AG09319 (cell line): ENCODE results near the gene PPIB.

Experiments
- DNase-seq: peaks from one replicate; pipeline ENCODE4 v3.0.0-alpha.2; 2010; ENCODE audit warnings: low read depth; ENCODE audit errors: extremely low read depth
- TF ChIP-seq, protein P1 (sequence below): IDR thresholded peaks from 2 replicates; pipeline ENCODE4 v1.5.1; 2011; ENCODE audit warnings: low read depth, mild to moderate bottlenecking, inconsistent platforms, low read length, moderate library complexity

PPIB gene

DNA sequence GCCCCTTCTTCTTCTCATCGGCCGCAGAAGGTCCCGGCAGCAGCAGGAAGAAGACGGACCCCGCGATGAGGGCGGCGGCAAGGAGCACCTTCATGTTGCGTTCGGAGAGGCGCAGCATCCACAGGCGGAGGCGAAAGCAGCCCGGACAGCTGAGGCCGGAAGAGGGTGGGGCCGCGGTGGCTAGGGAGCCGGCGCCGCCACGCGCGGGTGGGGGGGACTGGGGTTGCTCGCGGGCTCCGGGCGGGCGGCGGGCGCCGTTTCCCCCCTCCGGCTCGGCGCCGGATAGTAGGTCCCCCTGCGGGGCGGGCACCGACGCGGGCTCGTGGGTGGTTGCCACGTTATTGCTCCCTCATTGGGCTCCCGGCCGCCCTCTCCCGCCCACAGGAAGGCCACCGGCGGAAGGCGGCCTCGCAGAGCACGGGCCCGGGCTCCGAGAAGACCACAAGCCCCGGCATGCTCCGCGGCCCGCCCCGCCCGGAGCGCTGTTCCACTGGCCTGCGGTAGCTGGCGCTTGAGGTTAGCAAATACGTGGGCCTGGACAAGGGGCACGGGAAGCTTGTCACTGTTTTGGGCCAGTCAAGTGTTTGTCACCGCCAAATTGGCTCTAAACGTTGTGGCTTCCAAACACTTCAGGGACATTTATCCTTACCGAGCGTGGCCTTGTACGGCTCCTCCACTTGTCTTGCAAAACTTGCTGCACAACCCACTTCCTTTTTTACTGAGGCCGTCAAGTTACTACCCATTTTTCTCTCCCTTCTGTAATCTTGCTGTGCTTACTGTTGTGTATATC, at the start of gene PPIB:
TSS of gene PPIB (minus strand) at position 154 of the 790 bp plus-strand sequence. CDS start at position 118, 36 bp downstream.
- peak; percentile 96 for DNase-seq
- TF ChIP-seq, protein P1, sequence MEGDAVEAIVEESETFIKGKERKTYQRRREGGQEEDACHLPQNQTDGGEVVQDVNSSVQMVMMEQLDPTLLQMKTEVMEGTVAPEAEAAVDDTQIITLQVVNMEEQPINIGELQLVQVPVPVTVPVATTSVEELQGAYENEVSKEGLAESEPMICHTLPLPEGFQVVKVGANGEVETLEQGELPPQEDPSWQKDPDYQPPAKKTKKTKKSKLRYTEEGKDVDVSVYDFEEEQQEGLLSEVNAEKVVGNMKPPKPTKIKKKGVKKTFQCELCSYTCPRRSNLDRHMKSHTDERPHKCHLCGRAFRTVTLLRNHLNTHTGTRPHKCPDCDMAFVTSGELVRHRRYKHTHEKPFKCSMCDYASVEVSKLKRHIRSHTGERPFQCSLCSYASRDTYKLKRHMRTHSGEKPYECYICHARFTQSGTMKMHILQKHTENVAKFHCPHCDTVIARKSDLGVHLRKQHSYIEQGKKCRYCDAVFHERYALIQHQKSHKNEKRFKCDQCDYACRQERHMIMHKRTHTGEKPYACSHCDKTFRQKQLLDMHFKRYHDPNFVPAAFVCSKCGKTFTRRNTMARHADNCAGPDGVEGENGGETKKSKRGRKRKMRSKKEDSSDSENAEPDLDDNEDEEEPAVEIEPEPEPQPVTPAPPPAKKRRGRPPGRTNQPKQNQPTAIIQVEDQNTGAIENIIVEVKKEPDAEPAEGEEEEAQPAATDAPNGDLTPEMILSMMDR, result peak; percentile 53

DNA sequence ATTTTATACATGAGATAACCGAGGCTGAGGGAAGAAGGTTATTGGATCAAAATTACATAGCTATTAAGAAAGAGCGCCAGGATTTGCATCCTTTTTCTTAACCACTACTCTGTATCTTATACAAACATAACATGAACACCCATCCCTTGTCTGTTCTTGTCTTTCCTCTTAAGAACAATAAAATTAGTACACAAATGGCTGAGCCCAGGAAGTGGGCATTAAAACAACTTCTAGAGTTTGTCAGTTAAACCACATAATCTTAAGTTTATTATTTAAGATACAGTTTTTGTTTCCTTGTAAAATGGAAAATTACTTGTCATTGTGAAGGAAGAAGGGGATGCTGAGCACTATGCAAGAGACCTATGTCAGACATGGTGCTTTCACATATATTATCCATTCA, 48.9 kb upstream of the PPIB start:
- TF ChIP-seq, protein P1, result no peak

DNA sequence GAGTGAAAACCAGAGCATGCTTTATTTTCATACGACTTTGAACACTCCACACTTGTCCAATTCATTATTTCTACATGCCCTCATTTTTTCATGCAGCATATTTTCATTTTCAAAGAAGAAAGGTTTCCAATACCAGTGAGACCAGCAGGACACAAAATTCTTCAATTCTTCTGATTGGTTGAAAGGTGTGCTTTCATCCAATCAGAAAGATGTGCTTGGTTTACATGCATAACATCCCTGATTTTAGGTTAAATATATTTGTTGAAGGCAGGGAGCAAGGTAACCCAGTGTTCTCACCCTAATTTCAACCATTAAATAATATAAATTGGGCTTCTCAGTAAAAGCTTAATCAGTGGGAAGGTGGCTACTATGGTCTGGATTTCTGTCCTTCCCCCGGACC, 47.5 kb upstream of the PPIB start:
- TF ChIP-seq, protein P1, result no peak
- DNase-seq, result no peak

More for the DNA sequence above, 48.9 kb upstream of the PPIB start:
- DNase-seq, result no peak

DNA sequence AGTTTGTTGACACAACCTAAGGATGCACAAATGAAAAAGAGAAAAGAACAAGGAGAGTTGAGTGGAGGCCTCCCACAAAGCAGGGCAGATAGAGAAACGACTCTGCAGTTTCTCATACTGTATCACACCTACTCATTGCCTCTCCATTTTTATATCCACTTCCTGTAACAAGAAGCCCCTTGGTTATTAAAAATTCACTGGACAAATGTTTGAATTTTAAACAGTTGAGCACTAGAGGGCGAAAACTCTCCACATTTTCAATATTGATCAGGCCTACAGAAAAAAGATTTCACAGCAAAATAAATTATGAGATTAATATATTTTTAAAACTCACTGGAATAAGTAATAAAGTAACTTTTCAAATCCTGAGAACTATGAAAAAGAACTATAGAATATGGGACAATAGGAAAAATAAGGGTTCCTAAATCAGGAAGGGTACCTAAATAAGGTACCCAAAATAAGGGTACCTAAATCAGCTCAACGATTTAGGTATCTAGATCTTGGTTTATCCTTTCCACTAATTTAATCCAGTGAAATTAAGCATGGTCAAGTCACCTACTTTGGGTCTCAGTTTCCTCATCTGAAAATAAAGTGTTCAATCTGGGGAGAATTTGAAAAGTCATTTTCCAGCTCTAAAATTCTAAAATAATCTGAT, 47.0 kb upstream of the PPIB start:
- no peak for DNase-seq
- TF ChIP-seq, protein P1, result peak; percentile 44

DNA sequence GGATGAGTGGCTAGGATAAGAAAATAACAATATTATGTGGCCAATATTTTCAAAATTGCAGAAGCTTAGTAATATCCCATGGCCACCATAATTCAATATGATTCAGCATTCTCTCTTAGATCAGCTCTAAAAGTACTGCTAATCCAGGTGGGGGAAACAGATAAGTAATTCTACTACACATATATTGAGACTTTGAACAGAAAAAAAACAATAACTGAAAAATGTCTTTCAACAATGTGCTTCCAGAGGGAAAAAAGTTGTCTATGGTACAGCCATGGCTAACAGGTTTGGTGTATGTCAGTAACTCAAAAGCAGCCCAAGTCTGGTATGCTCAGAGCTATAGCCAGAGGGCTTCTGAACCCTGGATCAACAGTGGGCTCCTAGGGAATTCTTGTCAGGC, 42.4 kb upstream of the PPIB start:
- DNase-seq, result no peak
- TF ChIP-seq, protein P1, result no peak

DNA sequence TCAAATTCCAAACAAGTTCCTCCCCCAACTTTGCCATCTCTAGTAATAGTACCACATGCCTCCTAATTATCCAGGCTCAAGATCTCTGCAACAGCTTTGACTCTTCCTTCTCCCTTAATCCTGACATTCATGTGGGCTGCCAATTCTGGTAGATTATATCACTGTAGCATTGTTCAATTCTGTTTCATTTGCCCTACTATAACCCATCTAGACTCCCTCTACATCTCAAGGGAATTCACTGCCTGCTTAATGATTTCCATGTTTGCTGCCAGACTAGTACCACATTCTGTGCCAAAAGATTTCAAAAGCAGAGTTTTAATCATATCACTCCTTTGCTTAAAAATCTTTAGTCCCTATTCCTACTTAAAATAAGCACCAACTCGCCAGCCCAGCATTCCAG, 34.6 kb upstream of the PPIB start:
- DNase-seq, result peak; percentile 72
- TF ChIP-seq, protein P1, result no peak

DNA sequence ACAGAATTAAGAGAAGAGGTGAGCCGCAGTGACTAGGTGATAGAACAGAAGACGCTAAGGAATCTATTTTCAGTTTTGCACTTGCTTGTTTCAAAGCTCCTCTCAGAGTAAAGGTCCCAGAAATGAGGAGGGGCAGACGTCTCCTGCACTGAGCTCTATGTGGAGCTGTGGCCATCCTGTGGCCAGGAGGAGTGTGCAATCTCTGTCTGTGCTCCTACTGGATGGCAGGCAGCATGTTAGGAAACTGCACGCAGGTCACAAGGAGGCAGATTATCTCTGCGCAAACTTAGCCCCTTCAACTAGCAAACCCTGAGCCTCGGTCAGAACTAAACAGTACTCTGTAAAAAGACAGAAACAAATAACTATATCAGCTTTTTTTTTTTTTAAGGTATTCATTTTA, 31.1 kb upstream of the PPIB start:
- TF ChIP-seq, protein P1, result no peak
- no peak for DNase-seq
